HCT116 (cell line): ENCODE measurements around the gene GLI3. TPM values are rescaled to one million over a fixed set of nuclear protein-coding genes. Genes with fewer than 3 reads are reported as not detected.

ENCODE experiments used
- ATAC-seq: fragments of 200-7000 bp; cut with Tn5 transposase; 2 replicates; pipeline ENCODE4 v1.9.1; 2020; ENCODE audit warnings: mild to moderate bottlenecking, moderate library complexity
- BruUV-seq: library from RNA; stranded (reverse); fragments of 400-500 nt; replicated peaks from 2 replicates; lab custom pipeline; 2021; lab: Mats Ljungman, UMichigan
- CTCF ChIA-PET: fragments of 300-600 bp; sonication (Branson Sonifier 250); formaldehyde crosslinking; loops from one replicate; lab custom pipeline; 2021; ENCODE audit warnings: antibody characterized with exemption; lab: Charles Lee
- POLR2A ChIA-PET: fragments of 300-600, 350-600 bp; sonication (Branson Sonifier 250); formaldehyde crosslinking; loops from one replicate; lab custom pipeline; 2021; ENCODE audit warnings: antibody characterized with exemption; lab: Charles Lee
- RAD21 ChIA-PET, 2 experiments: fragments of 300-600 bp; sonication (Branson Sonifier 250); formaldehyde crosslinking; loops; one replicate each; lab custom pipeline; 2023; ENCODE audit warnings: low total read pairs in 2 of 2; ENCODE audit not compliant: uncharacterized antibody in 2 of 2, unreplicated experiment in 2 of 2, low non-redundant PET in 1 of 2; lab: Charles Lee
- DNase-seq: peaks from one replicate; pipeline ENCODE4 v3.0.0-alpha.2; 2010; ENCODE audit warnings: low read depth, low spot score
- H2AFZ ChIP-seq: fragments of 200-600 bp; shearing (Covaris generic), sonication (generic); 2 replicates; pipeline ENCODE4 v1.6.1; 2017; ENCODE audit warnings: low read depth, mixed run types, mixed read lengths, antibody characterized with exemption, low read length; ENCODE audit not compliant: poor library complexity, severe bottlenecking
- H3K27ac ChIP-seq: 2 replicates; pipeline ENCODE4 v1.5.1; 2012; ENCODE audit warnings: low read depth, low read length
- H3K27me3 ChIP-seq: fragments of 200-600 bp; sonication (generic); 2 replicates; pipeline ENCODE4 v1.6.1; 2016; ENCODE audit warnings: mixed run types, low read length, mixed read lengths; ENCODE audit not compliant: insufficient read depth
- H3K36me3 ChIP-seq, 2 experiments: fragments of 200-500 bp in 1 of 2; fragments of 200-600 bp in 1 of 2; sonication (Bioruptor generic) in 1 of 2; sonication (generic) in 1 of 2; 2 replicates each; pipeline versions ENCODE4 v1.5.1 to v1.6.1; 2014 to 2016; ENCODE audit warnings: low read length in 2 of 2, inconsistent platforms in 1 of 2, mixed read lengths in 1 of 2, mixed run types in 1 of 2; ENCODE audit not compliant: insufficient read depth in 2 of 2, control insufficient read depth in 1 of 2
- H3K4me1 ChIP-seq, 2 experiments: fragments of 200-600 bp in 1 of 2; sonication (generic) in 1 of 2; 2 replicates each; pipeline versions ENCODE4 v1.5.1 to v1.6.1; 2012 to 2017; ENCODE audit warnings: low read length in 2 of 2, inconsistent platforms in 1 of 2, mild to moderate bottlenecking in 1 of 2, mixed read lengths in 1 of 2, mixed run types in 1 of 2, moderate library complexity in 1 of 2; ENCODE audit not compliant: insufficient read depth in 2 of 2, control insufficient read depth in 1 of 2
- H3K4me2 ChIP-seq: fragments of 200-600 bp; sonication (generic); 2 replicates; pipeline ENCODE4 v1.6.1; 2017; ENCODE audit warnings: mixed run types, low read length, mixed read lengths
- H3K4me3 ChIP-seq, 2 experiments: fragments of 200-600 bp in 1 of 2; sonication (generic) in 1 of 2; replicated peaks in 1 of 2; 2 replicates each; pipeline ENCODE4 v1.5.1; 2011 to 2016; ENCODE audit warnings: low read length in 2 of 2, control low read depth in 1 of 2, low read depth in 1 of 2, mild to moderate bottlenecking in 1 of 2, mixed read lengths in 1 of 2, mixed run types in 1 of 2
- H3K79me2 ChIP-seq: fragments of 200-600 bp; sonication (generic); 2 replicates; pipeline ENCODE4 v1.6.1; 2017; ENCODE audit warnings: mild to moderate bottlenecking, mixed run types, low read length, moderate library complexity, mixed read lengths; ENCODE audit not compliant: insufficient read depth
- H3K9ac ChIP-seq: fragments of 200-600 bp; sonication (generic); 2 replicates; pipeline ENCODE4 v1.6.1; 2016; ENCODE audit warnings: low read length, mixed read lengths
- H3K9me2 ChIP-seq: fragments of 200-600 bp; sonication (generic), shearing (Covaris generic); 2 replicates; pipeline ENCODE4 v1.6.1; 2017; ENCODE audit warnings: mixed run types, mild to moderate bottlenecking, moderate library complexity; ENCODE audit not compliant: insufficient read depth
- H3K9me3 ChIP-seq, 2 experiments: fragments of 200-500 bp in 1 of 2; fragments of 200-600 bp in 1 of 2; sonication (Bioruptor generic) in 1 of 2; sonication (generic) in 1 of 2; 2 replicates each; pipeline ENCODE4 v1.6.1; 2014 to 2017; ENCODE audit warnings: low read length in 2 of 2, mixed read lengths in 2 of 2, inconsistent platforms in 1 of 2, low read depth in 1 of 2, mild to moderate bottlenecking in 1 of 2, mixed run types in 1 of 2, moderate library complexity in 1 of 2; ENCODE audit not compliant: control insufficient read depth in 1 of 2, insufficient read depth in 1 of 2
- H4K20me1 ChIP-seq: fragments of 200-600 bp; sonication (generic), shearing (Covaris generic); 2 replicates; pipeline ENCODE4 v1.6.1; 2017; ENCODE audit warnings: mixed run types, mild to moderate bottlenecking, moderate library complexity; ENCODE audit not compliant: insufficient read depth
- CTCF ChIP-seq, 3 experiments: fragments of 200-600 bp in 1 of 3; sonication (generic) in 1 of 3; IDR thresholded peaks in 2 of 3; conservative IDR thresholded peaks in 1 of 3; 2 replicates each; pipeline ENCODE4 v1.5.1; 2012 to 2017; ENCODE audit warnings: low read depth in 2 of 3, low read length in 2 of 3, antibody characterized with exemption in 1 of 3, borderline replicate concordance in 1 of 3, control low read depth in 1 of 3, mild to moderate bottlenecking in 1 of 3, mixed read lengths in 1 of 3, mixed run types in 1 of 3, moderate library complexity in 1 of 3; ENCODE audit not compliant: insufficient read depth in 1 of 3
- EGR1 ChIP-seq: IDR thresholded peaks from 2 replicates; pipeline ENCODE4 v1.6.1; 2012; ENCODE audit warnings: low read depth
- EZH2 ChIP-seq: fragments of 200-600 bp; sonication (generic); IDR thresholded peaks from 2 replicates; pipeline ENCODE4 v1.6.1; 2017; ENCODE audit warnings: antibody characterized with exemption, mixed run types
- JUND ChIP-seq: IDR thresholded peaks from 2 replicates; pipeline ENCODE4 v1.6.1; 2012
- RAD21 ChIP-seq: IDR thresholded peaks from 2 replicates; pipeline ENCODE4 v1.6.1; 2012; ENCODE audit warnings: low read depth, mild to moderate bottlenecking
- SRF ChIP-seq: IDR thresholded peaks from 2 replicates; pipeline ENCODE4 v1.6.1; 2012; ENCODE audit warnings: low read depth
- TCF7L2 ChIP-seq: IDR thresholded peaks from 2 replicates; pipeline ENCODE4 v1.7.0; 2011; ENCODE audit warnings: borderline replicate concordance, inconsistent platforms; ENCODE audit not compliant: insufficient read depth, insufficient read length; ENCODE audit errors: extremely low read depth
- YY1 ChIP-seq: IDR thresholded peaks from 2 replicates; pipeline ENCODE4 v1.6.1; 2011; ENCODE audit warnings: low read length, low read depth, moderate library complexity, mild to moderate bottlenecking; ENCODE audit not compliant: insufficient replicate concordance; ENCODE audit errors: extremely low read depth
- intact Hi-C: fragments of 100-400 bp; cut with micrococcal nuclease; formaldehyde crosslinking; loops from 2 replicates; pipeline ENCODE4 v1.10.0; 2022
- total RNA-seq: library from RNA; stranded (reverse); gene quantifications from one replicate; pipeline ENCODE4 v1.2.1, GENCODE V29; 2021; ENCODE audit not compliant: unreplicated experiment
- TF ChIP-seq, protein P1 (sequence below): IDR thresholded peaks from 2 replicates; pipeline ENCODE4 v1.6.1; 2012

Gene GLI3
- total RNA-seq, 1 experiment from 2014 or later, result 0.07 TPM

GRCh38 chr7:42014625-42015618 lies 222.1 kb downstream of the GLI3 start:
- Histone ChIP-seq H4K20me1 (no peaks in the 10 kb centered on the region), H3K27ac (no peak overlapping the region), H3K36me3 (no peaks in the 10 kb centered on the region), H3K79me2 (no peaks in the 10 kb centered on the region), H3K4me3 (no peak overlapping the region), H3K9me2 (no peaks in the 10 kb centered on the region), H3K27me3 (peaks cover 13% of the 10 kb centered on the region; the same call in 1 of the 2 replicates), H3K9ac (no peak overlapping the region), H3K9me3 (no peaks in the 10 kb centered on the region), H3K4me2 (no peak overlapping the region), H2AFZ (no peak overlapping the region), H3K4me1 (no peaks in the 10 kb centered on the region)
- ChIA-PET RAD21 (interaction anchor here in 1 of 2 experiments (0.9 kb wide), 1 partner anchor 828 kb away, joined by 3 read pairs; no protein-coding TSS in a partner anchor), CTCF (no interaction called here), POLR2A (no interaction called here)
- ATAC-seq (peak; percentile 62; the same call in 1 of the 2 replicates), DNase-seq (peak; percentile 44)
- BruUV-seq, result no TSS peak
- TF ChIP-seq JUND (no peak), CTCF (IDR thresholded peaks at IDR 0.05 in 2 of 3, conservative IDR thresholded peaks at IDR 0.05 in 1 of 3; ENCODE audit: borderline replicate concordance in 1 of 3, insufficient read depth in 1 of 3, low read depth in 2 of 3, low read length in 2 of 3) (peak; percentile 37 to 88 (median 73); a peak in 5 of 6 replicates), RAD21 (peak; percentile 59)
- intact Hi-C loops, result loop anchor here (10.0 kb wide), 1 partner anchor 820 kb away; no protein-coding TSS in a partner anchor

GRCh38 chr7:42012786-42013360 lies 224.1 kb downstream of the GLI3 start:
- H3K79me2 ChIP-seq, result no peaks in the 10 kb centered on the region
- ATAC-seq, result no peak
- no peak overlapping the region for H3K4me2 ChIP-seq
- no peaks in the 10 kb centered on the region for H3K36me3 ChIP-seq
- RAD21 ChIA-PET, result no interaction called here
- no peaks in the 10 kb centered on the region for H3K4me1 ChIP-seq
- POLR2A ChIA-PET, result no interaction called here
- H3K9me3 ChIP-seq, result no peaks in the 10 kb centered on the region
- intact Hi-C loops, result loop anchor here (10.0 kb wide), 1 partner anchor 822 kb away; no protein-coding TSS in a partner anchor
- no peak overlapping the region for H3K9ac ChIP-seq
- no peak overlapping the region for H3K27ac ChIP-seq
- no TSS peak for BruUV-seq
- no peak overlapping the region for H2AFZ ChIP-seq
- CTCF ChIA-PET, result no interaction called here
- H3K27me3 ChIP-seq, result no peaks in the 10 kb centered on the region
- no peaks in the 10 kb centered on the region for H3K9me2 ChIP-seq
- no peaks in the 10 kb centered on the region for H4K20me1 ChIP-seq
- DNase-seq, result no peak
- no peak overlapping the region for H3K4me3 ChIP-seq
- TF ChIP-seq SRF (no peak), EZH2 (no peak), YY1 (no peak), TCF7L2 (no peak), CTCF (IDR thresholded peaks at IDR 0.05 in 2 of 3, conservative IDR thresholded peaks at IDR 0.05 in 1 of 3; ENCODE audit: borderline replicate concordance in 1 of 3, insufficient read depth in 1 of 3, low read depth in 2 of 3, low read length in 2 of 3) (no peak), EGR1 (no peak)
- TF ChIP-seq, protein P1, sequence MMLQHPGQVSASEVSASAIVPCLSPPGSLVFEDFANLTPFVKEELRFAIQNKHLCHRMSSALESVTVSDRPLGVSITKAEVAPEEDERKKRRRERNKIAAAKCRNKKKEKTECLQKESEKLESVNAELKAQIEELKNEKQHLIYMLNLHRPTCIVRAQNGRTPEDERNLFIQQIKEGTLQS, result no peak
